ENCODE measurements around the gene SCGB1D1.
A peak's percentile ranks its signal among the peaks of the same experiment; 100 is the strongest.
"Not testable (repeated sequence)": the region's sequence is repeated elsewhere in the genome, so short reads cannot be mapped to it uniquely, and the experiment has no call there.

Gene SCGB1D1

DNA sequence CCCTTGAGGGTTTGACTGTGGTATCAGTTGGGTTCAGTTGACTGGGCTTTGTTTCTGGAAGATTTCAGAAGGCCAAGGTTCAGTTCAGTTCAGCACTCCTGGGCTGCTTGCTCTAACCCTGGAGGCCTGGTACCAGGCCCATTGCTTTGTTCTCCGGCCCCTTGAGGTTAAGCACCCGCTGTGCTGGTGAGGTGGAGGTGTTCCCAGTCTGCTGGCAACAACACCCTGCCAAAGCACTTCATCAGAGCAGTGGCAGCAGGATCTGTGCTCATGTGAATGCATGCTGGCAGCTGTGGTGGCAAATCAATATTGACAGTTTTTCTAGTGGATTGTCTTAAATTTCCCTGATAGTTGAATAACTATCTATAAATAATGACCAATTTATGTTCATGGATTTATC lies 3.8 kb upstream of the SCGB1D1 start:
- H4K20me1 ChIP-seq (ENCODE audit: insufficient read depth, low read length): no peaks in the 10 kb centered on the region
- H3K27ac ChIP-seq (ENCODE audit: low read depth, low read length, poor library complexity, severe bottlenecking): no peak overlapping the region
- no peaks in the 10 kb centered on the region for H3K9me2 ChIP-seq (ENCODE audit: low read depth, low read length)
- no peaks in the 10 kb centered on the region for H3K79me2 ChIP-seq (ENCODE audit: insufficient read depth, low read length)
- H3K4me1 ChIP-seq (ENCODE audit: insufficient read depth, low read length, severe bottlenecking): no peaks in the 10 kb centered on the region
- H3K4me2 ChIP-seq (ENCODE audit: low read length): no peak overlapping the region
- no peaks in the 10 kb centered on the region for H3K27me3 ChIP-seq (ENCODE audit: insufficient read depth, low read length)
- no peaks in the 10 kb centered on the region for H3F3A ChIP-seq (ENCODE audit: insufficient read depth, low read length)
- no peak overlapping the region for H2AFZ ChIP-seq (ENCODE audit: low read length)
- no peak overlapping the region for H3K4me3 ChIP-seq (ENCODE audit: low read depth, low read length, poor library complexity, severe bottlenecking)
- TF ChIP-seq, protein P1, sequence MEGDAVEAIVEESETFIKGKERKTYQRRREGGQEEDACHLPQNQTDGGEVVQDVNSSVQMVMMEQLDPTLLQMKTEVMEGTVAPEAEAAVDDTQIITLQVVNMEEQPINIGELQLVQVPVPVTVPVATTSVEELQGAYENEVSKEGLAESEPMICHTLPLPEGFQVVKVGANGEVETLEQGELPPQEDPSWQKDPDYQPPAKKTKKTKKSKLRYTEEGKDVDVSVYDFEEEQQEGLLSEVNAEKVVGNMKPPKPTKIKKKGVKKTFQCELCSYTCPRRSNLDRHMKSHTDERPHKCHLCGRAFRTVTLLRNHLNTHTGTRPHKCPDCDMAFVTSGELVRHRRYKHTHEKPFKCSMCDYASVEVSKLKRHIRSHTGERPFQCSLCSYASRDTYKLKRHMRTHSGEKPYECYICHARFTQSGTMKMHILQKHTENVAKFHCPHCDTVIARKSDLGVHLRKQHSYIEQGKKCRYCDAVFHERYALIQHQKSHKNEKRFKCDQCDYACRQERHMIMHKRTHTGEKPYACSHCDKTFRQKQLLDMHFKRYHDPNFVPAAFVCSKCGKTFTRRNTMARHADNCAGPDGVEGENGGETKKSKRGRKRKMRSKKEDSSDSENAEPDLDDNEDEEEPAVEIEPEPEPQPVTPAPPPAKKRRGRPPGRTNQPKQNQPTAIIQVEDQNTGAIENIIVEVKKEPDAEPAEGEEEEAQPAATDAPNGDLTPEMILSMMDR (IDR thresholded peaks at IDR 0.05; ENCODE audit: low read length): no peak
- TF ChIP-seq EZH2 (IDR thresholded peaks at IDR 0.05; ENCODE audit: borderline replicate concordance, low read length): no peak
- no peak overlapping the region for H3K9ac ChIP-seq (ENCODE audit: low read length)
- H3K36me3 ChIP-seq (ENCODE audit: insufficient read depth, low read length): no peaks in the 10 kb centered on the region
- no peaks in the 10 kb centered on the region for H3K9me3 ChIP-seq (ENCODE audit: low read length)

DNA sequence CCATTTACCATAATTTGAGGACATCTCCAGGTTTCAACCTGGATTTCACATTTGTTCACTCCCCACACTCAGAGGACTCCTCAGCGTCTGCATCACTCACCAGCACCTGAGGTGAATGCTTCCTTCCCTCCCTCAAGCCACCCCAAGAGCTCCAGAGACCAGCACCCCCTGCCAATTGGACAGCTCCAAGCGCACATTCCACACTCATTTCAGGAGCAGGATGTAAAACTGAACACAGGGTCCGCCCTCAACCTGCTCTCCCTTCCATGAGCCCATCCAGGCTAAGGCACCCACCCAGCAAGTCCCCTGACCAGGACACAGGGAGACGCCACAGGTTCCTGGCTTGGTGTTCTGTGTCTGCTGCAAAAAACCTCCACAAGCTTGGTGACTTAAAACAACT lies 3.9 kb downstream of the SCGB1D1 start:
- no peak overlapping the region for H2AFZ ChIP-seq (ENCODE audit: low read length)
- no peaks in the 10 kb centered on the region for H3K4me1 ChIP-seq (ENCODE audit: insufficient read depth, low read length, severe bottlenecking)
- no peak overlapping the region for H3K27ac ChIP-seq (ENCODE audit: low read depth, low read length, poor library complexity, severe bottlenecking)
- no peak overlapping the region for H3K9ac ChIP-seq (ENCODE audit: low read length)
- H3K27me3 ChIP-seq (ENCODE audit: insufficient read depth, low read length): 0 out of 2 replicates have a peak, but pooled peaks cover 4% of the 10 kb centered on the region
- no peaks in the 10 kb centered on the region for H3K9me2 ChIP-seq (ENCODE audit: low read depth, low read length)
- no peak overlapping the region for H3K4me2 ChIP-seq (ENCODE audit: low read length)
- no peaks in the 10 kb centered on the region for H3K79me2 ChIP-seq (ENCODE audit: insufficient read depth, low read length)
- H3K4me3 ChIP-seq (ENCODE audit: low read depth, low read length, poor library complexity, severe bottlenecking): no peak overlapping the region
- TF ChIP-seq, protein P1 (IDR thresholded peaks at IDR 0.05; ENCODE audit: low read length): no peak
- no peak for TF ChIP-seq EZH2 (IDR thresholded peaks at IDR 0.05; ENCODE audit: borderline replicate concordance, low read length)
- no peaks in the 10 kb centered on the region for H3F3A ChIP-seq (ENCODE audit: insufficient read depth, low read length)
- H4K20me1 ChIP-seq (ENCODE audit: insufficient read depth, low read length): no peaks in the 10 kb centered on the region
- no peaks in the 10 kb centered on the region for H3K9me3 ChIP-seq (ENCODE audit: low read length)
- no peaks in the 10 kb centered on the region for H3K36me3 ChIP-seq (ENCODE audit: insufficient read depth, low read length)

DNA sequence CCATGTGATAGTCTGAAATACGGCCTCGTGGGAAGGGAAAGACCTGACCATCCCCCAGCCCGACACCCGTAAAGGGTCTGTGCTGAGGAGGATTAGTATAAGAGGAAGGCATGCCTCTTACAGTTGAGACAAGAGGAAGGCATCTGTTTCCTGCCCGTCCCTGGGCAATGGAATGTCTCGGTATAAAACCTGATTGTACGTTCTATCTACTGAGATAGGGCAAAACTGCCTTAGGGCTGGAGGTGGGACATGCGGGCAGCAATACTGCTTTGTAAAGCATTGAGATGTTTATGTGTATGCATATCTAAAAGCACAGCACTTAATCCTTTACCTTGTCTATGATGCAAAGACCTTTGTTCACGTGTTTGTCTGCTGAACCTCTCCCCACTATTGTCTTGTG lies 5.0 kb downstream of the SCGB1D1 start:
- H2AFZ ChIP-seq (ENCODE audit: low read length); H3K79me2 ChIP-seq (ENCODE audit: insufficient read depth, low read length); H3K9me3 ChIP-seq (ENCODE audit: low read length); H3K4me3 ChIP-seq (ENCODE audit: low read depth, low read length, poor library complexity, severe bottlenecking); H3K36me3 ChIP-seq (ENCODE audit: insufficient read depth, low read length); H3K9ac ChIP-seq (ENCODE audit: low read length); H4K20me1 ChIP-seq (ENCODE audit: insufficient read depth, low read length); H3K4me1 ChIP-seq (ENCODE audit: insufficient read depth, low read length, severe bottlenecking); H3F3A ChIP-seq (ENCODE audit: insufficient read depth, low read length); H3K4me2 ChIP-seq (ENCODE audit: low read length); H3K27me3 ChIP-seq (ENCODE audit: insufficient read depth, low read length); H3K9me2 ChIP-seq (ENCODE audit: low read depth, low read length); H3K27ac ChIP-seq (ENCODE audit: low read depth, low read length, poor library complexity, severe bottlenecking): not testable (repeated sequence)

DNA sequence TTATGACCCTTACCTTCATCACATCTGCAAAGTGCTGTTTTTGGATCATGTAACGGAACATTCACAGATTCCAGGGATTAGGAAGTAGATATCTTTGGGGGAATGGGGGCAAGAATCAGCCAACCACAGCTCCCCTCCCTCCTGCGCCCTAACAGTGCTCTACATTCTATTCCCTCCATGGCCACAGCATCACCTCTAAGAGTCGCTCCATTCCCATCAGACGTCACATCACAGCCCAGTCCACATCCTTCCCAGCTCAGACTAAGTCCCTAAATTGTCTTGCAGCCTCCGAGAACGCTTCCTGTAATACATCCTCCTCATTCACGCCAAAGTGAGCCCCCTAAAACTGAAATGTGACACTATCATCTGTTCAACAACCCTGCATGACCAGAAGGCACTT lies 5.9 kb downstream of the SCGB1D1 start:
- Histone ChIP-seq H3K27ac (ENCODE audit: low read depth, low read length, poor library complexity, severe bottlenecking) (no peak overlapping the region), H3K4me3 (ENCODE audit: low read depth, low read length, poor library complexity, severe bottlenecking) (no peak overlapping the region), H3K9me3 (ENCODE audit: low read length) (no peaks in the 10 kb centered on the region), H3K27me3 (ENCODE audit: insufficient read depth, low read length) (0 out of 2 replicates have a peak, but pooled peaks cover 4% of the 10 kb centered on the region), H3K9ac (ENCODE audit: low read length) (no peak overlapping the region), H3K36me3 (ENCODE audit: insufficient read depth, low read length) (no peaks in the 10 kb centered on the region), H3F3A (ENCODE audit: insufficient read depth, low read length) (no peaks in the 10 kb centered on the region), H4K20me1 (ENCODE audit: insufficient read depth, low read length) (no peaks in the 10 kb centered on the region), H3K4me1 (ENCODE audit: insufficient read depth, low read length, severe bottlenecking) (no peaks in the 10 kb centered on the region), H3K9me2 (ENCODE audit: low read depth, low read length) (no peaks in the 10 kb centered on the region), H3K4me2 (ENCODE audit: low read length) (no peak overlapping the region), H3K79me2 (ENCODE audit: insufficient read depth, low read length) (no peaks in the 10 kb centered on the region), H2AFZ (ENCODE audit: low read length) (no peak overlapping the region)
- TF ChIP-seq, protein P1 (IDR thresholded peaks at IDR 0.05; ENCODE audit: low read length): peak; percentile 35; the same call in 1 of the 2 replicates
- no peak for TF ChIP-seq EZH2 (IDR thresholded peaks at IDR 0.05; ENCODE audit: borderline replicate concordance, low read length)

DNA sequence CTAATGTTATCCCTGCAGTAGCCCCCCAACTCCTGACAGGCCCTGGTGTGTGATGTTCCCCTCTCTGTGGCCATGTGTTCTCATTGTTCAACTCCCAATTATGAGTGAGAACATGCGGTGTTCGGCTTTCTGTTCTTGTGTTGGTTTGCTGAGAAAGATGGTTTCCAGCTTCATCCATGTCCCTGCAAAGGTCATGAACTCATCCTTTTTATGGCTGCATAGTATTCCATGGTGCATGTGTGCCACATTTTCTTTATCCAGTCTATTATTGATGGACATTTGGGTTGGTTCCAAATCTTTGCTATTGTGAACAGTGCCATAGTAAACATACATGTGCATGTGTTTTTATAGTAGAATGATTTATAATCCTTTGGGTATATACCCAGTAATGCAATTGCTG lies 7.4 kb downstream of the SCGB1D1 start:
- H3K4me2 ChIP-seq (ENCODE audit: low read length); H3K9me2 ChIP-seq (ENCODE audit: low read depth, low read length): not testable (repeated sequence)

More for the DNA sequence above, 7.4 kb downstream of the SCGB1D1 start:
- not testable (repeated sequence) for H3K4me1 ChIP-seq (ENCODE audit: insufficient read depth, low read length, severe bottlenecking); H3K4me3 ChIP-seq (ENCODE audit: low read depth, low read length, poor library complexity, severe bottlenecking); H3K9ac ChIP-seq (ENCODE audit: low read length); H3K79me2 ChIP-seq (ENCODE audit: insufficient read depth, low read length); H4K20me1 ChIP-seq (ENCODE audit: insufficient read depth, low read length); H3K27me3 ChIP-seq (ENCODE audit: insufficient read depth, low read length); H3K36me3 ChIP-seq (ENCODE audit: insufficient read depth, low read length); H3K9me3 ChIP-seq (ENCODE audit: low read length); H3K27ac ChIP-seq (ENCODE audit: low read depth, low read length, poor library complexity, severe bottlenecking); H3F3A ChIP-seq (ENCODE audit: insufficient read depth, low read length); H2AFZ ChIP-seq (ENCODE audit: low read length)

Measured in OCI-LY1 (cell line).